ENCODE measurements around the gene GALNT10.

GRCh38 chr5:154269414-154269813, 78.9 kb downstream of the GALNT10 start:
- TF ChIP-seq GATA3 (IDR thresholded peaks at IDR 0.05; ENCODE audit: low read depth, low read length) (no peak), GATA2 (IDR thresholded peaks at IDR 0.05; ENCODE audit: low read depth, low read length) (no peak)
